K562 (cell line): ENCODE measurements around the gene RABGAP1L. TPM values are rescaled to one million over a fixed set of nuclear protein-coding genes. Genes with fewer than 3 reads are reported as not detected.

Experiments used
- ATAC-seq: fragments of 200-7000 bp; cut with Tn5 transposase; 3 replicates; pipeline ENCODE4 v1.9.1; 2020; ENCODE audit warnings: moderate library complexity
- BruUV-seq: library from RNA; stranded (reverse); fragments of 400-500 nt; replicated peaks from 2 replicates; lab custom pipeline; 2021; lab: Mats Ljungman, UMichigan
- CTCF ChIA-PET: fragments of 300-600 bp; formaldehyde crosslinking; extraction: SDS; loops from one replicate; lab custom pipeline; 2021; ENCODE audit warnings: low intra/inter-chr PET ratio; lab: Yijun Ruan, JAX
- POLR2A ChIA-PET: fragments of 300-600, 350-650 bp; sonication (Branson Sonifier 250); formaldehyde crosslinking; extraction: SDS; loops from one replicate; lab custom pipeline; 2021; ENCODE audit warnings: antibody characterized with exemption, inconsistent platforms; lab: Yijun Ruan, JAX
- DNase-seq, 4 experiments: peaks; one replicate each; pipeline versions ENCODE4 v3.0.0 to v3.0.0-alpha.2; 2011 to 2018; ENCODE audit warnings: low spot score in 3 of 4, mixed read lengths in 3 of 4; ENCODE audit errors: extremely low read depth in 1 of 4
- FAIRE-seq: peaks from 2 replicates; lab custom pipeline; 2011; peaks lifted over from hg19 to GRCh38; lab: Jason Lieb, UNC
- H2AFZ ChIP-seq: 2 replicates; pipeline ENCODE4 v1.6.0; 2011; ENCODE audit warnings: low read depth, low read length, control low read depth, inconsistent platforms
- H3K27ac ChIP-seq: fragments of 200-600 bp; 3 replicates; pipeline ENCODE4 v1.8.0; 2011; ENCODE audit warnings: low read depth, mild to moderate bottlenecking, control low read depth, inconsistent platforms, low read length, moderate library complexity, mixed read lengths; ENCODE audit errors: extremely low read depth
- H3K27me3 ChIP-seq, 2 experiments: fragments of 300-600 bp in 1 of 2; 2 replicates in 1 of 2; 3 replicates in 1 of 2; pipeline versions ENCODE4 v1.6.0 to v1.8.0; 2011; ENCODE audit warnings: inconsistent platforms in 2 of 2, low read length in 2 of 2, mild to moderate bottlenecking in 1 of 2, mixed read lengths in 1 of 2, moderate library complexity in 1 of 2; ENCODE audit not compliant: control insufficient read depth in 2 of 2, insufficient read depth in 2 of 2
- H3K36me3 ChIP-seq: fragments of 300-600 bp; 3 replicates; pipeline ENCODE4 v1.8.0; 2011; ENCODE audit warnings: mild to moderate bottlenecking, low read length, inconsistent platforms; ENCODE audit not compliant: control insufficient read depth, insufficient read depth
- H3K4me1 ChIP-seq, 2 experiments: fragments of 200-600 bp in 1 of 2; replicated peaks in 1 of 2; 2 replicates in 1 of 2; 3 replicates in 1 of 2; pipeline versions ENCODE4 v1.5.1 to v1.8.0; 2011; ENCODE audit warnings: inconsistent platforms in 2 of 2, low read length in 2 of 2, mild to moderate bottlenecking in 1 of 2, mixed read lengths in 1 of 2, moderate library complexity in 1 of 2; ENCODE audit not compliant: control insufficient read depth in 2 of 2, insufficient read depth in 2 of 2
- H3K4me2 ChIP-seq: 2 replicates; pipeline ENCODE4 v1.6.1; 2011; ENCODE audit warnings: low read length, control low read depth, inconsistent platforms, mixed read lengths; ENCODE audit not compliant: insufficient read depth
- H3K4me3 ChIP-seq: fragments of 200-600 bp; sonication (generic), shearing (Covaris generic); 2 replicates; pipeline ENCODE4 v1.5.1; 2016; ENCODE audit warnings: control low read depth, inconsistent platforms
- H3K79me2 ChIP-seq: fragments of 200-600 bp; 3 replicates; pipeline ENCODE4 v1.8.0; 2011; ENCODE audit warnings: low read length, inconsistent platforms; ENCODE audit not compliant: control insufficient read depth, insufficient read depth
- H3K9ac ChIP-seq, 2 experiments: 2 replicates each; pipeline versions ENCODE4 v1.6.0 to v1.6.1; 2011; ENCODE audit warnings: low read depth in 2 of 2, low read length in 2 of 2, control low read depth in 1 of 2, inconsistent platforms in 1 of 2, mild to moderate bottlenecking in 1 of 2, mixed read lengths in 1 of 2; ENCODE audit not compliant: insufficient read depth in 1 of 2
- H3K9me1 ChIP-seq: one replicate; pipeline ENCODE4 v1.6.0; 2011; ENCODE audit warnings: inconsistent platforms, mild to moderate bottlenecking, low read length, moderate library complexity; ENCODE audit not compliant: control insufficient read depth, insufficient read depth
- H3K9me3 ChIP-seq: replicated peaks from 2 replicates; pipeline ENCODE4 v1.5.1; 2011; ENCODE audit warnings: low read depth, low read length, inconsistent platforms; ENCODE audit not compliant: control insufficient read depth, insufficient read depth
- H4K20me1 ChIP-seq: replicated peaks from 2 replicates; pipeline ENCODE4 v1.6.1; 2011; ENCODE audit warnings: low read length, inconsistent platforms, mixed read lengths; ENCODE audit not compliant: control insufficient read depth, insufficient read depth
- CAMTA2 ChIP-seq: fragments of 250-450 bp; sonication (Bioruptor Pico); conservative IDR thresholded peaks from 2 replicates; pipeline ENCODE4 v1.5.1; 2022
- CREB1 ChIP-seq, 2 experiments: sonication (generic) in 1 of 2; formaldehyde crosslinking in 1 of 2; IDR thresholded peaks; 2 replicates each; pipeline versions ENCODE4 v1.6.1 to v1.8.0; 2012 to 2022; ENCODE audit warnings: inconsistent platforms in 1 of 2, mild to moderate bottlenecking in 1 of 2, missing genetic modification reagents in 1 of 2, moderate library complexity in 1 of 2
- CREM ChIP-seq: IDR thresholded peaks from 2 replicates; pipeline ENCODE4 v1.6.1; 2014; ENCODE audit warnings: antibody characterized with exemption, low read depth
- FOXK1 ChIP-seq: sonication (generic); formaldehyde crosslinking; IDR thresholded peaks from 2 replicates; pipeline ENCODE4 v1.8.0; 2022; ENCODE audit warnings: missing genetic modification reagents, mild to moderate bottlenecking, borderline replicate concordance
- HIVEP1 ChIP-seq: fragments of 250-450 bp; sonication (Bioruptor Pico); IDR thresholded peaks from 2 replicates; pipeline ENCODE4 v1.4.0; 2020; ENCODE audit warnings: mild to moderate bottlenecking
- HMG20A ChIP-seq: fragments of 450-650 bp; formaldehyde crosslinking; conservative IDR thresholded peaks from 2 replicates; pipeline ENCODE4 v1.4.0; 2020; ENCODE audit warnings: mild to moderate bottlenecking, mixed read lengths
- HSF4 ChIP-seq: fragments of 250-450 bp; sonication (Bioruptor Pico); IDR thresholded peaks from 2 replicates; pipeline ENCODE4 v2.1.2; 2022; ENCODE audit warnings: mild to moderate bottlenecking, moderate library complexity, borderline replicate concordance
- KLF10 ChIP-seq: fragments of 250-450 bp; sonication (Bioruptor Pico); IDR thresholded peaks from 2 replicates; pipeline ENCODE4 v1.6.1; 2021; ENCODE audit warnings: matching md5 sums
- MAFF ChIP-seq: IDR thresholded peaks from 2 replicates; pipeline ENCODE4 v1.6.1; 2012; ENCODE audit warnings: low read length, improper control_type of control experiment
- NEUROD1 ChIP-seq: fragments of 150-350 bp; IDR thresholded peaks from 2 replicates; pipeline ENCODE4 v1.6.1; 2014; ENCODE audit warnings: borderline replicate concordance, low read length, low read depth; ENCODE audit not compliant: partially characterized antibody
- POU5F1 ChIP-seq: fragments of 150-350 bp; IDR thresholded peaks from 2 replicates; pipeline ENCODE4 v1.6.1; 2014; ENCODE audit warnings: borderline replicate concordance, low read length, low read depth, mild to moderate bottlenecking; ENCODE audit not compliant: partially characterized antibody
- ZNF707 ChIP-seq: fragments of 250-450 bp; sonication (Bioruptor Pico); conservative IDR thresholded peaks from 2 replicates; pipeline ENCODE4 v1.8.0; 2022; ENCODE audit warnings: inconsistent platforms, mild to moderate bottlenecking, moderate library complexity
- WGBS: fragments of 100-300 bp; shearing (Covaris generic); methylation state at CpG from one replicate; pipeline ENCODE4 v1.1.6; 2016; ENCODE audit warnings: low coverage, mixed read lengths; ENCODE audit not compliant: insufficient coverage; ENCODE audit errors: missing lambda C conversion rate; 5-methylcytosine and 5-hydroxymethylcytosine counted together
- in situ Hi-C: fragments of 300-500 bp; cut with MboI; formaldehyde crosslinking; loops from 4 replicates; pipeline ENCODE4 v1.15.0; 2018; ENCODE audit warnings: inconsistent platforms, mixed read lengths
- intact Hi-C: fragments of 100-400 bp; cut with micrococcal nuclease; formaldehyde crosslinking; loops from 2 replicates; pipeline ENCODE4 v1.14.2; 2022
- polyA plus RNA-seq, 8 experiments: library from polyadenylated mRNA; depleted of rRNA in 4 of 8; stranded (reverse) in 5 of 8; unstranded in 3 of 8; fragments of >200 nt; fragmentation: Nextera tagmentation in 2 of 8; fragmentation: Illumina TruSeq in 1 of 8; extraction: Ambion mirVana in 2 of 8; extraction: Trizol in 1 of 8; gene quantifications; 2 replicates each; pipeline versions ENCODE4 v1.2.1 to v1.2.3, GENCODE V29; 2011 to 2014; ENCODE audit warnings: inconsistent platforms in 1 of 8, missing spikeins in 1 of 8
- total RNA-seq, 7 experiments: library from RNA; depleted of rRNA in 6 of 7; stranded (reverse); fragments of >200 nt in 6 of 7; fragmentation: Illumina TruSeq in 2 of 7; extraction: Trizol in 2 of 7; gene quantifications; 2 replicates each; pipeline versions ENCODE4 v1.2.1 to v1.2.3, GENCODE V29; 2011 to 2021; ENCODE audit warnings: low replicate concordance in 1 of 7
- TF ChIP-seq, protein P1 (sequence below), 2 experiments: fragments of 450-650 bp in 1 of 2; sonication (generic) in 1 of 2; formaldehyde crosslinking in 1 of 2; IDR thresholded peaks in 1 of 2; conservative IDR thresholded peaks in 1 of 2; 2 replicates each; pipeline versions ENCODE4 v1.6.1 to v1.8.1; 2016 to 2023; ENCODE audit warnings: mild to moderate bottlenecking in 2 of 2, moderate library complexity in 2 of 2, inconsistent platforms in 1 of 2, missing genetic modification reagents in 1 of 2

The RABGAP1L gene
- total and polyA plus RNA-seq, 9 of the 15 experiments (the other 6 are each of a cell fraction or from before 2014, with no cell fraction given), result 16.5 to 44.9 (median 26.7) TPM

DNA sequence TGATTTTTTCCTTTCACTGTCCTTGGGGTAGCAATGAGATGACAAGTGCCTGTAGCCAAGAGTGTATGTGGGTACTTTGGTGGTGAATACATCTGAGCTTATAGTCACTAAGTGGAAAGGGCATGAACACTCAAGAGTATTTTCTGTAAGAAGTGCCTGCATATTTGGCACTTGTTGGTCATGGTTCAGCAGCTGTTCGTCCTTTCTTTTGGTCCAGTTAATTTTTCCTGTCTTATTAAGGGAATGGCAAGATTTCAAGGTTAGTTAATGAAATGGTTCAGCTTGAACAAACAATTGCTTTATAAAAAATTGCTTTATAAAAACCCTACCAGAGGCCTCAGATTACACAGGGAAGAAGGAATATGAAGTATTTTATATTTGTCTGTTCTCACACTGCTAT lies 239.9 kb downstream of the RABGAP1L start:
- no peaks in the 10 kb centered on the region for H3K9me3 ChIP-seq
- no peak overlapping the region for H2AFZ ChIP-seq
- intact Hi-C loops (no loop called here), in situ Hi-C loops (no loop called here)
- DNase-seq (no peak), ATAC-seq (no peak), FAIRE-seq (no peak)
- peaks cover 10% of the 10 kb centered on the region; the same call in 2 of the 3 replicates for H3K36me3 ChIP-seq
- H3K9me1 ChIP-seq, result no peaks in the 10 kb centered on the region
- H3K9ac ChIP-seq, result no peak overlapping the region
- no TSS peak for BruUV-seq
- 65% methylated on average over 1 of the region's 1 CpG for WGBS
- H3K27me3 ChIP-seq, result no peaks in the 10 kb centered on the region
- H3K27ac ChIP-seq, result no peak overlapping the region
- TF ChIP-seq, protein P1, sequence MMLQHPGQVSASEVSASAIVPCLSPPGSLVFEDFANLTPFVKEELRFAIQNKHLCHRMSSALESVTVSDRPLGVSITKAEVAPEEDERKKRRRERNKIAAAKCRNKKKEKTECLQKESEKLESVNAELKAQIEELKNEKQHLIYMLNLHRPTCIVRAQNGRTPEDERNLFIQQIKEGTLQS (IDR thresholded peaks at IDR 0.05), result no peak
- TF ChIP-seq, protein P1 (CRISPR knock-in tag; conservative IDR thresholded peaks at IDR 0.05), result no peak
- no peak for TF ChIP-seq MAFF
- no peak for TF ChIP-seq CAMTA2 (CRISPR knock-in tag)
- TF ChIP-seq ZNF707, result no peak
- TF ChIP-seq NEUROD1, result no peak
- TF ChIP-seq CREM, result no peak
- TF ChIP-seq HSF4, result no peak
- no peak for TF ChIP-seq HIVEP1 (CRISPR knock-in tag)
- no peak for TF ChIP-seq FOXK1
- TF ChIP-seq HMG20A, result no peak
- TF ChIP-seq POU5F1, result no peak
- TF ChIP-seq CREB1 (IDR thresholded peaks at IDR 0.05), result no peak
- TF ChIP-seq CREB1 (CRISPR knock-in tag; IDR thresholded peaks at IDR 0.05), result no peak
- no peak for TF ChIP-seq KLF10 (CRISPR knock-in tag)
- POLR2A ChIA-PET, result no interaction called here
- H4K20me1 ChIP-seq, result no peaks in the 10 kb centered on the region
- H3K4me1 ChIP-seq, result no peaks in the 10 kb centered on the region
- H3K79me2 ChIP-seq, result no peaks in the 10 kb centered on the region
- no peak overlapping the region for H3K4me3 ChIP-seq
- CTCF ChIA-PET, result no interaction called here
- H3K4me2 ChIP-seq, result no peak overlapping the region
